GM21786 (cell line): ENCODE data around the gene MMP28.

Experiments used
- ATAC-seq: cut with Tn5 transposase; IDR thresholded peaks from one replicate; pipeline ENCODE4 v1.9.1; 2021; ENCODE audit not compliant: unreplicated experiment

MMP28 gene

GRCh38 chr17:35795007-35795870, at the start of gene MMP28:
MMP28 (minus strand) TSS chr17:35795641; CDS start chr17:35795377, 264 bp downstream.
- ATAC-seq = no peak

- ATAC-seq = no peak
Measured at GRCh38 chr17:35844547-35844946, 49.1 kb upstream of the MMP28 start.

DNA sequence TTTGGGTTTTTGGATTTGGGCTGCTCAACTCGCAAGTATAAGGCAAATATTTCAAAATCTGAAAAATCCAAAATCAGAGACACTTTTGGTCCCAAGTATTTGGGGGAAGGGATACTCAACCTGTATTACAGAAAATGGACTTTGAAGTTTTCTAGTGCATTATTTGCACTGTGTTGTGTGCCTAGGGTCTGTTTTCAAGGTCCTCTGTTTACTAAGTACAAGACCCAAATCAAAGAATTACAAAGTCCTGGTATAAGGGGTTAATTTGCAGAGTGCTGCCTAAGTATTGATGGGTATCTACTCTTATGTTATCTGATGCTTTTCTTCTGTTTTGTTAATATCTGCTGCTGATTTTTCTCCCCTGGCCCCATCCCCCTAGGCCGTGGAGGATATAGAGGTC, 48.3 kb upstream of the MMP28 start:
- ATAC-seq = no peak

DNA sequence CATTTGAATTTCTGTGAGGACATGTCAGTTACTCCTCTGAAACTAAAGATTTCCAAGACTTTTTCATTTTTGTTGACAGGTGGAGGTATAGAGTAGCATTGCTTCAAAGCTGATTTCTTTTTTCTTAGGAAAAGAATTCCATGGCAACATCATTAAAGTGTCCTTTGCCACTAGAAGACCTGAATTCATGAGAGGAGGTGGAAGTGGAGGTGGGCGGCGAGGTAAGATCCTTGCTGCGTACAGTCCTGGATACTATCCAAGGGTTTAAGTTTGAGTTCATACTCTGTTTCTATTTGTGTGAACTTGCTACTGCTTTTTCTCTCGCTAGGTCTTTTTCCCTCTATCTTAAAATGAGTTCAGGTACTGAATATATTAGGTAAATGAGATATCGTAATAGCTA, 46.8 kb upstream of the MMP28 start:
- ATAC-seq = no peak

DNA sequence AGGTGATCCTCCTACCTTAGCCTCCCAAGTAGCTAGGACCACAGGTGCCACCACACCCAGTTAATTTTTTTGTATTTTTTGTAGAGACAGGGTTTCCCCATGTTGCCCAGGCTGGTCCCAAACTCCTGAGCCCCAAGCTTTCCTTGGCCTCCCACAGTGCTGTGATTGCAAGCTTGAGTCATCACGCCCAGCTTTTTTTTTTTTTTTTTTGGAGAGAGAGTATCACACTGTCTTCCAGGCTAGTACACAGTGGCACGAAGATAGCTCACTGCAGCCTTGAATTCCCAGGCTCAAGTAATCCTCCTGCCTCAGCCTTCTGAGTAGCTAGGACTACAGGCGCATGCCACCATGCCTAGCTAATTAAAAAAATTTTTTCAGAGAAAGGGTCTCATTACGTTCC, 46.1 kb upstream of the MMP28 start:
- ATAC-seq = no peak

- ATAC-seq = no peak
Measured at GRCh38 chr17:35841101-35841500, 45.7 kb upstream of the MMP28 start.

GRCh38 chr17:35825206-35825605, 29.8 kb upstream of the MMP28 start:
- ATAC-seq = no peak

GRCh38 chr17:35821308-35821707, 25.9 kb upstream of the MMP28 start:
- no peak for ATAC-seq

DNA sequence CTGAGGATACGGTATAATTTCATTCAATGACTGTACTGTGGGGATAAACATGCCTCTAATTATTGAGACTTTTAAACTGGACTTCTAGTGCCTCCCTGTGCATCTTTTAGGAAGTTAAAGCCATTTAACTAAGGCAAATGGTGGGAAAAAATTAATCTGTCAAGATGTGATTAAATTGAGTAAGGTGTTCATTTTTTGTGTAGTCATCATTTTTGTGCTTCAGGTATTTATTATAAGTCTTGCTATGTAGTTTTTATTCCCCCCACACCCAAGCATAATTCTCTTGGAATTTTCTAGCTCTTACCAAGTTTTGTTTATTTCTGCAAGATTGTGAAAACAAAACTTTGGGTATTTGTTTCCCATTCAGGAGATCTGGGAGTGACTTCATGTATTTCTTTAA, 24.0 kb upstream of the MMP28 start:
- ATAC-seq = no peak

- no peak for ATAC-seq
Measured at GRCh38 chr17:35817196-35817595, 21.8 kb upstream of the MMP28 start.

- no peak for ATAC-seq
Measured at GRCh38 chr17:35816723-35817122, 21.3 kb upstream of the MMP28 start.

DNA sequence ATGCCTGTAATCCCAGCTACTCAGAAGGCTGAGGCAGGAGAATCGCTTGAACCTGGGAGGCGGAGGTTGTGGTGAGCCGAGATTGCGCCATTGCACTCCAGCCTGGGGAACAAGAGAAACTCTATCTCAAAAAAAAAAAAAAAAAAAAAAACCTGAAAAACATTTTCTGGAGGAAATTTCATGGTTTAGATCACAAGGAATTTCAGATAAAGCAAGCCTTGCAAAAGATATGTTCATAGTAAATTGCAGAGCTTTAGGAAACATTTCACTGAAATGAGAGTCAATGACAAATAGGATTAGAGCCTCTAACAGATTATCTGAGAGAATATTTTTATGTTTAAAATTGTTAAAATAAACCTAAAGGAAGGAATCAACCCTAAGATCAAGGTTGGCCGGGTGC, 17.0 kb upstream of the MMP28 start:
- no peak for ATAC-seq

DNA sequence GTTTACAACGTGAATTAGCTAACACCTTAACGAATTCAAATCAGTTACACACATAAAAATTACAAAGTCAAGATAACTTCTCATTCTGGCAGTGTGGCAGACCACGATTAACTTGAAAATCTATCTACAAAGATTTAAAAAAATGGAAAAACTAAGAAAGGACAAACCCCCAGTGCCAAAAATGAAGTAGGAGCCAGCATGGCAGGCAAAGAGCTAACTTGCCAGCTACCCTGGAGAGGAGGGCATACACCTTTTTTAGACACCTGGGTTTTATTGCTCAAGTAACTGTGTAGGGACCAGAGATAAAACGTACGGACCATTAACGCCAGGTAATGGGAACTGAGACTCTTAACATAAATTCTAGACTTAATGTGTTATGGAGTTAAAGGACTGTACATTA, 16.3 kb upstream of the MMP28 start:
- ATAC-seq = no peak

DNA sequence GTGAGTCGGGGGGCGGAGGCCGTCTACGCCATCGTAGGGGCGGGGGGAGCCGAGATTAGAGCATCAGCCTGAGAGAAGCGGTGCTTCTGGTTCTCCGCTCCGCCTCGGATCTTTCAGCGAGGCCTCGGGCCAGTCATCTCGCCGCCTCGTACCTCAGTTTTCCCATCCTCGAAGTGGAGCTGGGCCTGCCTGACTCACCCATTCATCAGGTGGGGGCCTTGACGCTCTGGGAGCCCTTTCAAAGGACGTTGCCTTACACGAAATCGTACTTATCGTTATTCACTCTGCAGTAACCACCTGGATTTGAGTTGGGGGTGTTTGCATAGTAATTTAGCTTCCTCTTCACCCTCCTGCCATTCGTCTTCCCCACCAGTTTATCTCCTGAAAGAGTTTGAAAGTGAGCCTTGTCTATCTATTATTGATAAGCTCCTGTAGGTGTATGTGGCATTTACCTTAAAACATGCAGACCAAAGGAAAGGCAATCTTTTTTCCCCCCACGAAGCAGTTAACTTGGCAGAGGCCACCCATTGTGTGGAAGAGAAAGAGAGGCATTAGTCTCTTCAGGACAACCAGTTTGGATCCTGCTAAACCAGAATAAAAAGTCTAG, 14.5 kb upstream of the MMP28 start:
- no peak for ATAC-seq

GRCh38 chr17:35808962-35809854, 13.8 kb upstream of the MMP28 start, which contains the start of gene TAF15:
TAF15 (plus strand) TSS chr17:35809484; CDS start chr17:35809570, 86 bp downstream.
- ATAC-seq = peak; percentile 92

DNA sequence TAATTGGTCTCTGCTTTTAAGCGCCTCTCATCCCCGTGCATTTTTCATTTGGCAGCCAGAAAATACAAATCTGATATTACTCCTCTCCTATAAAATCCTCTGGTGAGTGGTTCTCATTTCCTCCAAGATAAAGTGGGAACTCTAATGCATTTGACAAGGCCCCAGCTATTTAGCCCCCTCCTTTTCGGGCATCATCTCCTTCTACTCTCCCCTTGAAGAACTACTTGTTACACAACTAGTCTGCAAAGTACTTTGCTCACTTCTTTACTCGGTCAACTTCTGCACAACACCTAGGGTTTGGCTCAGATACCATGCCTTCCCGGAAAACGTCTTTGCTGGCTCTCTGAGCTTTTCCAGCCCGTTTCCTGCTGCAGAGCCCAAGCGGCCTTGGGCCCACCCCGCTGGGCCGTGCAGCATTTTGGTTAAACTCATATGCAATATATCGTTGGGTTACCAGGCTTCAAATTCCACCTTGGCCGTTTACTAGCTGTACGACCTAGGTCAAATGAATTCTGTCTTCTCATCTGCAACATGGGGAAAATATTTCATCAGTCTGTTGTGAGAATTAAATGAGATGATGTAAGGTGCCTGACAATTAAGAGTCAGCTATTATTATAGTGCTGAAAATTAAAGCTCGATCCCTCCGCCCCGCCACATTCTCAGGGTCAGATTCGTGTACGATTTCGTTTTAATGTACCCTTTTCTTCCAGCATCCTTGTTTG, 13.0 kb upstream of the MMP28 start:
- ATAC-seq = no peak

DNA sequence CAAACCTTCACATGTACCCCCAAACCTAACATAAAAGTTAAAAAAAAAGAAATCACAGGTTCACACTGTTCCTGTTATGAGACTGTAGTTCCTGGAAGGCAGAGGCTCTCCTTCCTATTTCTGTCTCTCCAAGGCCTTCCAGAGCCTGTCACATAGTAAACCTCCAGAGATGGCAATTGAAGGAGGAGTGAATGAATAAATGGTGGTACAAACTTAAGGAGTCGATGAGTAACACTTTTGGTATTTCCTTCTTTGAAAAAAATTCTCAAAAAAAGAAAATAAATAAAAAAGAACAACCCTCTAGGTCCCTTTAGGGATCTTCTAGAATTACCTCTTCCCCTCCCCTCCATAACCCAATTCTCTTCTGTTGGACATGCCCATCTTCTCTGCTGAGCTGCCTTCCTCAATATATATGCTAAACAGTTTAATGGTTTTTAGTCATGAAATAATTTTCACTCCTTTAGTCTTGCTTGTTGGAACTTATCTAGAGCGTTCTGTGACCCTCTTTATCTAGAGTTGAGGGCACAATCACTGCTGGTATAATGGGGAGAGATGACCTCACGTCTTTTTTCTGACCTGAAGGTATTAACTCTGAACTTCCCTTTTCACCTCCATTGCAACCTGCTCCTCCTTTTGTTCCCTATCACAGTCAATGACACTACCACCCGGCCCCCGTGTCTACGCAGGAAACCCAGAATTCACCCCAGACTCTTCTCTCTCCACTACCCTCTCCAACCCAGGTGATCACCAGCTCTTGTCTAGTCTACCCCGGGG, 12.1 kb upstream of the MMP28 start:
- no peak for ATAC-seq

DNA sequence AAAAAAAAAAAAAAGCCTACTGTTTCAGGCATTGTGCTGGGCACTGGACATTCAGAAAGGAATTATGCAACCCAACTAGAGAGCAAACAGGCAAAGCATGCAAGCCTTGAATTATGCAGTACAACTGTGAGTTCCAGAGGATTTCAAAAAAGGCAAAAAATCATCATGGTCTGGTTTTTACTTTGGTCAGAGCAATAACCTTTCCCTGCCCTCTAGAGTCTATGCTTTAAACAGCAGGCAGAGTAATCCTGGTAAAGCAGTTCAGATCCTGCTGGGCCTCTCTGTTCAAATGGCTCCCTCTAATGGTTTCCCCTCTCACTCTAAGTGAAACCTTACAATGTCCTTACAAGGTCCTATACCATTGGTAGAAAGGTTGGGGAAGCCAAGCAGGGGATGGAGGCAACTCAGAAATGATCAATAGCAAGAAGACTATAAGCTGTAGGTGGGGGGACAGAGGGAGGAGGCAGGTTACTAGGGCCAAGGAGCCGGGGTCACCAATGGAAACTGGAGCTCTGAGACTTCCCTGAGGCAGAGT, 9.3 kb upstream of the MMP28 start:
- ATAC-seq = no peak

DNA sequence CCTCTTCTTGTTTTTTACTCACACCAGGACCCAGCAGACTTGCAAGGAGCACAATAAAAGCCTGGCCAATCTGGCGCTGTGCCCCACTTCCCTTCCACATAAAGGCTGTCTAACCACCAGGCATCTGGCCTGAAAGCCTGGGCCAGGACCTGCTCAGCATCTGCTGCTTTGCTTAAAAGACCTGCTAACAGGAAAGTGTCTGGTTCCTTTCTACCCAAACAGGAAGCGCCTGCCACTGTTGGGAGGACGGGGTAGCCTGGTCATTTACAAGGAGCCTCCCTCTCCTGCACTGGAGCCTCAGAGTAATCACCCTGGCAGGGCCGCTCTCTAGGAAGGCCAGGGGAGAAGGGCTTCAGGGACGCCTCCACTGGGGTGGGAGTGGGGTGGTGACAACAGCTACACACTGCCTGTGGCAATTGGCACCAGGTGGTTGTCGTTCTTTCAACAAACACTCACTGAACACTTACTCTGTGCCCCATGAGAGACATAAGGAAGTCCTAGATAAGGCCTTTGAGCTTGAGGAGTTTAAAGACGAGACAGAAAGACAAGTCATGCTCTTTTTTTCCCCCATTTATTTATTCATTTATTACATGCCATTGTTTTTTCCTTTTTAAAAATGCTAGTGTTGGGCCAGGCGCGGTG, 6.3 kb upstream of the MMP28 start:
- ATAC-seq = no peak
